Liver (tissue), 9 donors: ENCODE data around the gene CDC5L. TPM values are rescaled to one million over a fixed set of nuclear protein-coding genes. Genes with fewer than 3 reads are reported as not detected.

ENCODE experiments used
- DNase-seq: peaks from one replicate; pipeline ENCODE4 v3.0.0-alpha.2; 2017; ENCODE audit warnings: low spot score
- H3K27ac ChIP-seq, 2 donors: one replicate each; pipeline ENCODE4 v1.7.0; 2013; ENCODE audit warnings: inconsistent platforms in 2 of 2, low read length in 2 of 2, control low read depth in 1 of 2, low read depth in 1 of 2, mild to moderate bottlenecking in 1 of 2
- H3K27me3 ChIP-seq, 4 donors: one replicate each; pipeline versions ENCODE4 v1.6.1 to v1.7.0; 2013; ENCODE audit warnings: low read length in 3 of 4, inconsistent platforms in 1 of 4, mild to moderate bottlenecking in 1 of 4, moderate library complexity in 1 of 4; ENCODE audit not compliant: control insufficient read depth in 4 of 4, insufficient read depth in 4 of 4
- H3K36me3 ChIP-seq, 4 donors: one replicate each; pipeline versions ENCODE4 v1.6.1 to v1.7.0; 2013; ENCODE audit warnings: low read length in 3 of 4, mild to moderate bottlenecking in 3 of 4, low read depth in 1 of 4, moderate library complexity in 1 of 4; ENCODE audit not compliant: control insufficient read depth in 4 of 4, insufficient read depth in 3 of 4
- H3K4me1 ChIP-seq, 4 donors: one replicate each; pipeline versions ENCODE4 v1.6.1 to v1.7.0; 2013; ENCODE audit warnings: low read length in 3 of 4, mild to moderate bottlenecking in 3 of 4, moderate library complexity in 1 of 4; ENCODE audit not compliant: control insufficient read depth in 4 of 4, insufficient read depth in 4 of 4
- H3K4me3 ChIP-seq, 3 donors: one replicate each; pipeline versions ENCODE4 v1.6.1 to v1.7.0; 2013; ENCODE audit warnings: low read length in 3 of 3, control low read depth in 1 of 3, low read depth in 1 of 3, mild to moderate bottlenecking in 1 of 3
- H3K9ac ChIP-seq, 2 donors: one replicate each; pipeline ENCODE4 v1.7.0; 2013; ENCODE audit warnings: low read length in 2 of 2, mild to moderate bottlenecking in 2 of 2, moderate library complexity in 2 of 2, control low read depth in 1 of 2, low read depth in 1 of 2
- H3K9me3 ChIP-seq, 4 donors: one replicate each; pipeline versions ENCODE4 v1.6.1 to v1.7.0; 2013; ENCODE audit warnings: low read length in 3 of 4; ENCODE audit not compliant: control insufficient read depth in 4 of 4
- ATF3 ChIP-seq: IDR thresholded peaks from 2 replicates; pipeline ENCODE4 v1.6.1; 2016; ENCODE audit warnings: antibody characterized with exemption
- CTCF ChIP-seq: fragments of 150-350 bp; IDR thresholded peaks from 2 replicates; pipeline ENCODE4 v1.5.1; 2017; ENCODE audit warnings: improper control_type of control experiment, low read depth, low read length; ENCODE audit not compliant: missing input control
- EGR1 ChIP-seq, 2 donors: IDR thresholded peaks; 2 replicates each; pipeline ENCODE4 v1.6.1; 2016 to 2018; ENCODE audit warnings: antibody characterized with exemption in 2 of 2, low read depth in 2 of 2
- FOXA1 ChIP-seq: IDR thresholded peaks from 2 replicates; pipeline ENCODE4 v1.6.1; 2016; ENCODE audit warnings: antibody characterized with exemption
- FOXA2 ChIP-seq: IDR thresholded peaks from 2 replicates; pipeline ENCODE4 v1.6.1; 2016; ENCODE audit warnings: antibody characterized with exemption
- GABPA ChIP-seq, 2 donors: IDR thresholded peaks in 1 of 2; conservative IDR thresholded peaks in 1 of 2; 2 replicates each; pipeline ENCODE4 v1.6.1; 2016; ENCODE audit warnings: antibody characterized with exemption in 2 of 2, mild to moderate bottlenecking in 1 of 2, moderate library complexity in 1 of 2
- HNF4A ChIP-seq, 2 donors: conservative IDR thresholded peaks; 2 replicates each; pipeline ENCODE4 v1.6.1; 2016; ENCODE audit warnings: antibody characterized with exemption in 2 of 2, mild to moderate bottlenecking in 2 of 2
- HNF4G ChIP-seq: IDR thresholded peaks from 2 replicates; pipeline ENCODE4 v1.6.1; 2016; ENCODE audit warnings: antibody characterized with exemption
- JUND ChIP-seq, 2 donors: IDR thresholded peaks; 2 replicates each; pipeline ENCODE4 v1.6.1; 2016; ENCODE audit warnings: antibody characterized with exemption in 2 of 2
- MAX ChIP-seq: IDR thresholded peaks from 2 replicates; pipeline ENCODE4 v1.6.1; 2016; ENCODE audit warnings: antibody characterized with exemption
- RAD21 ChIP-seq, 2 donors: IDR thresholded peaks; 2 replicates each; pipeline ENCODE4 v1.6.1; 2016; ENCODE audit warnings: antibody characterized with exemption in 2 of 2, mild to moderate bottlenecking in 2 of 2
- REST ChIP-seq: IDR thresholded peaks from 2 replicates; pipeline ENCODE4 v1.6.1; 2016; ENCODE audit warnings: antibody characterized with exemption, mild to moderate bottlenecking
- RXRA ChIP-seq, 2 donors: IDR thresholded peaks; 2 replicates each; pipeline ENCODE4 v1.6.1; 2017 to 2018; ENCODE audit warnings: antibody characterized with exemption in 2 of 2, mild to moderate bottlenecking in 1 of 2
- SP1 ChIP-seq: IDR thresholded peaks from 2 replicates; pipeline ENCODE4 v1.6.1; 2018; ENCODE audit warnings: antibody characterized with exemption, mild to moderate bottlenecking
- TAF1 ChIP-seq: conservative IDR thresholded peaks from 2 replicates; pipeline ENCODE4 v1.6.1; 2016; ENCODE audit warnings: antibody characterized with exemption, mild to moderate bottlenecking
- YY1 ChIP-seq: IDR thresholded peaks from 2 replicates; pipeline ENCODE4 v1.6.1; 2016; ENCODE audit warnings: antibody characterized with exemption, mild to moderate bottlenecking
- ZBTB33 ChIP-seq: IDR thresholded peaks from 2 replicates; pipeline ENCODE4 v1.6.1; 2016; ENCODE audit warnings: antibody characterized with exemption
- WGBS: extraction: QIAGEN DNeasy Blood & Tissue Kit; methylation state at CpG from one replicate; pipeline ENCODE4 v1.1.7; 2013; 5-methylcytosine and 5-hydroxymethylcytosine counted together
- polyA plus RNA-seq, 2 donors: library from polyadenylated mRNA; stranded (reverse) in 1 of 2; unstranded in 1 of 2; fragments of 200-250 nt in 1 of 2; fragments of >200 nt in 1 of 2; fragmentation: Nextera tagmentation in 1 of 2; extraction: Ambion mirVana in 1 of 2; gene quantifications; one replicate each; pipeline versions ENCODE4 v1.2.1 to v1.2.3, GENCODE V29; 2013 to 2015
- total RNA-seq, 2 donors: library from RNA; depleted of rRNA; stranded (reverse); fragments of >200 nt; gene quantifications; one replicate each; pipeline ENCODE4 v1.2.3, GENCODE V29; 2014
- donor health status: healthy.
- donor health status: healthy.
- donor health status: healthy.
- donor health status: healthy.
- donor health status: healthy.

Gene CDC5L
- total and polyA plus RNA-seq, 4 donors = 5.4 to 12.3 (median 11.0) TPM

GRCh38 chr6:44487002-44487401 is 99.5 kb downstream of the CDC5L start:
- no peak for DNase-seq
- Histone ChIP-seq H3K36me3 (no peaks in the 10 kb centered on the region), H3K9me3 (no peaks in the 10 kb centered on the region), H3K9ac (no peak overlapping the region), H3K27me3 (peaks cover 0 to 7% (median 0%) of the 10 kb centered on the region in 4 donors), H3K4me1 (no peaks in the 10 kb centered on the region), H3K27ac (no peak overlapping the region), H3K4me3 (no peak overlapping the region)
- no peak for TF ChIP-seq JUND (IDR thresholded peaks at IDR 0.05)
- no peak for TF ChIP-seq REST
- TF ChIP-seq HNF4A (conservative IDR thresholded peaks at IDR 0.05) = no peak
- no peak for TF ChIP-seq CTCF
- TF ChIP-seq FOXA1 = no peak
- no peak for TF ChIP-seq RXRA (IDR thresholded peaks at IDR 0.05)
- TF ChIP-seq EGR1 (IDR thresholded peaks at IDR 0.05; ENCODE audit: low read depth in 2 of 2) = no peak
- no peak for TF ChIP-seq RAD21 (IDR thresholded peaks at IDR 0.05)
- no peak for TF ChIP-seq ATF3
- no peak for TF ChIP-seq MAX
- TF ChIP-seq ZBTB33 = no peak
- TF ChIP-seq TAF1 = no peak
- TF ChIP-seq FOXA2 = no peak
- TF ChIP-seq YY1 = no peak
- TF ChIP-seq SP1 = no peak
- TF ChIP-seq GABPA (IDR thresholded peaks at IDR 0.05 in 1 of 2, conservative IDR thresholded peaks at IDR 0.05 in 1 of 2) = no peak
- TF ChIP-seq HNF4G = no peak
- 85% methylated on average over 1 of the region's 1 CpG for WGBS

- DNase-seq = no peak
- no peak for TF ChIP-seq EGR1 (IDR thresholded peaks at IDR 0.05; ENCODE audit: low read depth in 2 of 2)
- TF ChIP-seq JUND (IDR thresholded peaks at IDR 0.05) = no peak
- TF ChIP-seq RXRA (IDR thresholded peaks at IDR 0.05) = no peak
- no peak for TF ChIP-seq CTCF
- TF ChIP-seq ZBTB33 = no peak
- no peak for TF ChIP-seq TAF1
- TF ChIP-seq ATF3 = no peak
- no peak for TF ChIP-seq GABPA (IDR thresholded peaks at IDR 0.05 in 1 of 2, conservative IDR thresholded peaks at IDR 0.05 in 1 of 2)
- TF ChIP-seq FOXA2 = no peak
- TF ChIP-seq MAX = no peak
- WGBS = 93% methylated on average over 2 of the region's 2 CpGs
- no peaks in the 10 kb centered on the region for H3K4me1 ChIP-seq
- H3K4me3 ChIP-seq = no peak overlapping the region
- no peaks in the 10 kb centered on the region for H3K9me3 ChIP-seq
- H3K27ac ChIP-seq = no peak overlapping the region
- H3K36me3 ChIP-seq = no peaks in the 10 kb centered on the region
- H3K27me3 ChIP-seq = peaks cover 0 to 7% (median 0%) of the 10 kb centered on the region in 4 donors
- no peak overlapping the region for H3K9ac ChIP-seq
Observed at GRCh38 chr6:44487586-44487985, 100.1 kb downstream of the CDC5L start.
